Loucy (cell line): ENCODE data around the gene SEMA3F.

Experiments
- H2AFZ ChIP-seq: fragments of 200-600 bp; sonication (generic); 2 replicates; pipeline ENCODE4 v1.6.0; 2016; ENCODE audit warnings: antibody characterized with exemption, mild to moderate bottlenecking, low read length, moderate library complexity
- H3F3A ChIP-seq: fragments of 200-600 bp; 2 replicates; pipeline ENCODE4 v1.6.0; 2016; ENCODE audit warnings: antibody characterized with exemption, low read depth, mild to moderate bottlenecking
- H3K27me3 ChIP-seq: fragments of 200-600 bp; sonication (generic); 2 replicates; pipeline ENCODE4 v1.6.1; 2014; ENCODE audit warnings: low read length, mild to moderate bottlenecking; ENCODE audit not compliant: insufficient read depth, poor library complexity, severe bottlenecking
- H3K36me3 ChIP-seq: fragments of 200-600 bp; sonication (generic); 2 replicates; pipeline ENCODE4 v1.6.1; 2016; ENCODE audit warnings: low read length; ENCODE audit not compliant: insufficient read depth
- H3K4me1 ChIP-seq: fragments of 200-600 bp; sonication (generic); 2 replicates; pipeline ENCODE4 v1.5.1; 2014; ENCODE audit warnings: low read length, mild to moderate bottlenecking; ENCODE audit not compliant: insufficient read depth, poor library complexity, severe bottlenecking
- H3K4me2 ChIP-seq: fragments of 200-600 bp; sonication (generic); 2 replicates; pipeline ENCODE4 v1.6.0; 2014; ENCODE audit warnings: antibody characterized with exemption, low read length, low read depth, mild to moderate bottlenecking; ENCODE audit not compliant: poor library complexity, severe bottlenecking
- H3K4me3 ChIP-seq: fragments of 200-600 bp; sonication (generic); 2 replicates; pipeline ENCODE4 v1.5.1; 2014; ENCODE audit warnings: low read length, mild to moderate bottlenecking, mixed read lengths; ENCODE audit not compliant: poor library complexity, severe bottlenecking
- H3K79me2 ChIP-seq: fragments of 200-600 bp; sonication (generic); 2 replicates; pipeline ENCODE4 v1.6.1; 2014; ENCODE audit warnings: low read length; ENCODE audit not compliant: insufficient read depth
- H3K9ac ChIP-seq: fragments of 200-600 bp; sonication (generic); 2 replicates; pipeline ENCODE4 v1.6.0; 2014; ENCODE audit warnings: mild to moderate bottlenecking, low read depth, low read length, moderate library complexity; ENCODE audit not compliant: poor library complexity, severe bottlenecking
- H3K9me2 ChIP-seq: fragments of 200-600 bp; sonication (generic); replicated peaks from 2 replicates; pipeline ENCODE4 v1.6.1; 2016; ENCODE audit warnings: low read depth, low read length, mixed read lengths
- H3K9me3 ChIP-seq: fragments of 200-600 bp; sonication (generic); 2 replicates; pipeline ENCODE4 v1.6.1; 2014; ENCODE audit warnings: mild to moderate bottlenecking, antibody characterized with exemption, low read length, low read depth; ENCODE audit not compliant: insufficient read depth
- H4K20me1 ChIP-seq: fragments of 200-600 bp; sonication (generic); 2 replicates; pipeline ENCODE4 v1.6.0; 2014; ENCODE audit warnings: antibody characterized with exemption, low read length, mild to moderate bottlenecking; ENCODE audit not compliant: insufficient read depth, poor library complexity, severe bottlenecking
- CTCF ChIP-seq: fragments of 200-600 bp; sonication (generic); conservative IDR thresholded peaks from 2 replicates; pipeline ENCODE4 v1.5.1; 2014; ENCODE audit warnings: mild to moderate bottlenecking, antibody characterized with exemption, low read length
- EZH2phosphoT487 ChIP-seq: fragments of 200-600 bp; IDR thresholded peaks from 2 replicates; pipeline ENCODE4 v1.6.1; 2018; ENCODE audit warnings: antibody characterized with exemption, mild to moderate bottlenecking, moderate library complexity, borderline replicate concordance

The SEMA3F gene

GRCh38 chr3:50151728-50152127 lies 3.4 kb upstream of the SEMA3F start:
- Histone ChIP-seq H3K9ac (no peak overlapping the region), H3K79me2 (no peaks in the 10 kb centered on the region), H3K9me3 (no peaks in the 10 kb centered on the region), H3K36me3 (no peaks in the 10 kb centered on the region), H3K4me1 (no peaks in the 10 kb centered on the region), H3F3A (no peaks in the 10 kb centered on the region), H2AFZ (no peak overlapping the region), H3K27me3 (no peaks in the 10 kb centered on the region), H3K4me2 (no peak overlapping the region), H3K9me2 (no peaks in the 10 kb centered on the region), H3K4me3 (no peak overlapping the region), H4K20me1 (no peaks in the 10 kb centered on the region)
- TF ChIP-seq CTCF (no peak), EZH2phosphoT487 (no peak)

DNA sequence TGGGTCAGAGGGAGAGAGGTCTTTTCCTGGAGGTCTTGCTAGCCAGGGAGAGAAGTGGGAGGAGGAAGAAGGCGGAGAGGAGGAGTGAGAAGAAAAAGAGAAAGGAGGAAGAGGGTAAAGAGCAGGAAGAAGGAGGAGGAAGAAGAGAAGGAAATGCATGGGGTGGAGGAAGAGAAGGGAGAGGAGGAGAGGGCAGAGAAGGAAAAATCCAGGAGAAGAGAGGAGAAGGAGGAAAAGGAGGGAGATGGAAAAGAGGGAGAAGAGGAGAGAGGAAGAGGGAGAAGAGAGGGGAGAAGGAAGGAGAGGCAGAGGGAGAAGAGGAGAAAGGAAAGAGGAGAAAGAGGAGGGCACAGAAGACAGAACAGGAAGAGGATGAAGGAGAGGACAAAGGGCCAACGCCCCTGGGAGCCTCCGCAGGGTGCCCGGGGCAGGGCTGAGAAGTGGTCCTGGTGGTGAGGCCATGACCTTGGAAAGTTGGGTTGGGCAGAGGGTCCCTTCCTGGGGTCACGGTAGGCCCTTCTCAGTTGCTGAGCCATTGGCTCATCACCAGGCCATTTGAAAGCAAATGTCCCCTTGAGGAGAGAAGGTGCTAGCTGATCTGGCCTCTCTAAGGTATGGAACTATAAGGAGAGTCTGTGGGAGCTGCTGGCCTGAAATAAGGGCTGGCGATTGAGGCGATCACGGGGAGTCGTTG lies 1.2 kb upstream of the SEMA3F start:
- Histone ChIP-seq H3K36me3 (no peaks in the 10 kb centered on the region), H2AFZ (no peak overlapping the region), H3K79me2 (no peaks in the 10 kb centered on the region), H3K9me2 (no peaks in the 10 kb centered on the region), H3K4me3 (peak overlapping the region; percentile 48), H3K27me3 (no peaks in the 10 kb centered on the region), H3F3A (no peaks in the 10 kb centered on the region), H3K9ac (no peak overlapping the region), H3K4me1 (peaks cover 14% of the 10 kb centered on the region), H4K20me1 (no peaks in the 10 kb centered on the region), H3K9me3 (no peaks in the 10 kb centered on the region), H3K4me2 (peak overlapping the region; percentile 49)
- no peak for TF ChIP-seq CTCF
- TF ChIP-seq EZH2phosphoT487 = no peak

DNA sequence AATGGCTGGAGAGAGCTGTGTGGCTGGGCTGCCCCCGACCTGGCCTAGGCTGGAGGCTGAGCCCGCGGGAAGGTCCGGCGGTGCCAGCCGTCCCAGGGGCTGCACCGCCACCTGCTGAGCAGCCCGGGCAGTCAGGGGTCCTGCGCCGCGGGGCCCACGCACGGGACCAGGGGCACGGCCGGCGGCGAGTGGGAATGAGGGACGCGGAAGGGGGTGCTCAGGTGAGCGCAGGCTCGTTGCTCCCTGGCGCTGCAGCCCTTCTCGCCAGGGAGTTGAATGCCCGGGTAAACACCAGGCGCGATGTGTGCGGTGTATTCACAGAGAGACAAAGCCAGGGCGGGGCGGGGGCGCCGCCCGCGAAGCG lies 666 bp upstream of the SEMA3F start:
- Histone ChIP-seq H3K79me2 (no peaks in the 10 kb centered on the region), H3K4me1 (peaks cover 14% of the 10 kb centered on the region), H3K9me2 (no peaks in the 10 kb centered on the region), H3K9ac (no peak overlapping the region), H3K27me3 (no peaks in the 10 kb centered on the region), H3K4me2 (peak overlapping the region; percentile 49), H3K4me3 (peak overlapping the region; percentile 48), H3K9me3 (no peaks in the 10 kb centered on the region), H4K20me1 (no peaks in the 10 kb centered on the region), H2AFZ (no peak overlapping the region), H3K36me3 (no peaks in the 10 kb centered on the region), H3F3A (no peaks in the 10 kb centered on the region)
- TF ChIP-seq CTCF = 0 out of 2 replicates have a peak, but pooled peaks have one; percentile 15
- no peak for TF ChIP-seq EZH2phosphoT487
